ENCODE results near the gene VWDE.

DNA sequence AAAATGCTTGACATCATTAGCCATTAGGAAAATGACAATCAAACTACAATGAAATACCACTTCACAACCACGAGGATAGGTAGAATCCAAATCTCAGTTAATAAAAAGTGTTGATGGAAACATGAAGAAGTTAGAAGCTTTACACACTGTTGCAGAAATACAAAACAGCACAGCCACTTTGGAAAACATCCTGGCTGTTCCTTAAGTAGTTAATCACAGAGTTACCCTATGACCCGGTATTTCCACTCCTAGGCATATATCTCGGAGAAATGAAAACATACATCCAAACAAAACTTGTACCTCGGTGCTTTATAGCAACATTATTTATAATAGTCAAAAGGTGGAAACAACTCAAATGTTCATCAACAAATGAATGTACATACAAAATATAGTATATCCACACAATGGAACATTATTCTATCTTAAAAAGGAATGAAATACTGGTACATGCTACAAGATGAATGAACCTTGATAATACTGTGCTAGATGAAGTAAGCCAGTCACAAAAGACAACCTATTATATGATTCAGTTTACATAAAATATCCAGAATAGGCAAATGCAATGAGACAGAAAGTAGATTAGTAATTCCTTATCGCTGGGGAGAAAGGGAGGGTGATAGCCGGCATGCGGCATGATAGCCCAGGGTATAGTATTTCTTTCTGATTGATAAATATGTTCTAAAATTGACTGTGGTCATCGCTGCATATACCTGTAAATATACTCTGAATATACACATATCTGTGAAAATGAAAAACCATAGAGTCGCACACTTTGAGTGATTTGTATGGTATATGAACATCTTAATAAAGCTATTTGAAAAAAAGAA is 1.9 kb downstream of the VWDE start:
- TF ChIP-seq, protein P1, sequence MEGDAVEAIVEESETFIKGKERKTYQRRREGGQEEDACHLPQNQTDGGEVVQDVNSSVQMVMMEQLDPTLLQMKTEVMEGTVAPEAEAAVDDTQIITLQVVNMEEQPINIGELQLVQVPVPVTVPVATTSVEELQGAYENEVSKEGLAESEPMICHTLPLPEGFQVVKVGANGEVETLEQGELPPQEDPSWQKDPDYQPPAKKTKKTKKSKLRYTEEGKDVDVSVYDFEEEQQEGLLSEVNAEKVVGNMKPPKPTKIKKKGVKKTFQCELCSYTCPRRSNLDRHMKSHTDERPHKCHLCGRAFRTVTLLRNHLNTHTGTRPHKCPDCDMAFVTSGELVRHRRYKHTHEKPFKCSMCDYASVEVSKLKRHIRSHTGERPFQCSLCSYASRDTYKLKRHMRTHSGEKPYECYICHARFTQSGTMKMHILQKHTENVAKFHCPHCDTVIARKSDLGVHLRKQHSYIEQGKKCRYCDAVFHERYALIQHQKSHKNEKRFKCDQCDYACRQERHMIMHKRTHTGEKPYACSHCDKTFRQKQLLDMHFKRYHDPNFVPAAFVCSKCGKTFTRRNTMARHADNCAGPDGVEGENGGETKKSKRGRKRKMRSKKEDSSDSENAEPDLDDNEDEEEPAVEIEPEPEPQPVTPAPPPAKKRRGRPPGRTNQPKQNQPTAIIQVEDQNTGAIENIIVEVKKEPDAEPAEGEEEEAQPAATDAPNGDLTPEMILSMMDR (IDR thresholded peaks at IDR 0.05; ENCODE audit: poor library complexity), result no peak
- TF ChIP-seq EZH2phosphoT487 (IDR thresholded peaks at IDR 0.05; ENCODE audit: low read depth, severe bottlenecking, unreplicated experiment), result no peak

Measured in hepatocyte (in vitro differentiated cells).